ENCODE data around the gene EPC2. TPM values are rescaled to one million over a fixed set of nuclear protein-coding genes. Genes with fewer than 3 reads are reported as not detected.

EPC2 gene
- total and polyA plus RNA-seq, 2 of the 8 experiments (the other 6 are each of a cell fraction or from before 2014, with no cell fraction given) = 16.1 to 25.7 TPM

DNA sequence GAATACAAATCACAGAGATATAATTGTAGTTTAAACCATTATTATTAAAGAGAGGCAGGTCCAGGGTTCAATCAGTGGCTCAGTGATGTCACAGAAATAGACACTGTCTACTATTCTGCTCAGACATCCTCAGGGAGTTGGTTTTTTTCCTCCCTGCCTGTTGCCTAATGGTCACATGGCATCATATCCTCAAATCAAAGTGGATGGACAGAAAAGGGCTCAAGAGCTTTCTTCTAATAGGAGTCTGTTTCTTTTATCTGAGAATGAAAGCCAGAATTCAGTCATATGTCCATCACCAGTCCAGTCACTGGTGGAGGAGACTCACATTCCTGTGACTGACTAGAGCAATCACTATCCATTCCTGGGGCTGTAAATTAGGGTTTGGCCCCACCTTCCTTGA lies 27.9 kb upstream of the EPC2 start:
- Histone ChIP-seq H2BK120ac (replicated peaks; ENCODE audit: low read depth, low read length) (no peak overlapping the region), H3K4me1 (replicated peaks in 1 of 4; ENCODE audit: control insufficient read depth in 3 of 4, insufficient read depth in 4 of 4, low read length in 3 of 4) (peaks cover 3 to 17% (median 13%) of the 10 kb centered on the region in 4 experiments; a peak in 5 of 7 replicates)
- FAIRE-seq = no peak

More for the DNA sequence above, 27.9 kb upstream of the EPC2 start:
- H3K4me2 ChIP-seq (ENCODE audit: insufficient read depth in 1 of 2, low read depth in 2 of 2, low read length in 2 of 2) = no peak overlapping the region
- H4K20me1 ChIP-seq (replicated peaks in 1 of 2; ENCODE audit: control insufficient read depth in 1 of 2, insufficient read depth in 2 of 2, low read length in 2 of 2) = no peaks in the 10 kb centered on the region
- H2BK12ac ChIP-seq (ENCODE audit: low read depth, low read length) = no peak overlapping the region
- no peak overlapping the region for H3K4me3 ChIP-seq (ENCODE audit: extremely low read depth in 1 of 4, insufficient read depth in 2 of 4, low read depth in 3 of 4, low read length in 4 of 4)
- H3K4ac ChIP-seq (replicated peaks; ENCODE audit: insufficient read length, low read depth, low read length) = no peak overlapping the region
- H3K79me1 ChIP-seq (ENCODE audit: low read depth, low read length) = no peaks in the 10 kb centered on the region
- H3K36me3 ChIP-seq (ENCODE audit: control insufficient read depth in 2 of 4, insufficient read depth in 4 of 4, low read length in 3 of 4) = no peaks in the 10 kb centered on the region
- no peak overlapping the region for H3K56ac ChIP-seq (replicated peaks; ENCODE audit: insufficient read length, low read depth, low read length)
- H3K79me2 ChIP-seq (ENCODE audit: control insufficient read depth in 1 of 2, insufficient read depth in 2 of 2, low read length in 2 of 2) = no peaks in the 10 kb centered on the region
- no peak overlapping the region for H3K14ac ChIP-seq (ENCODE audit: insufficient read length)
- H3K27ac ChIP-seq (ENCODE audit: low read depth, low read length) = no peak overlapping the region
- no peak overlapping the region for H4K8ac ChIP-seq (ENCODE audit: extremely low read depth, insufficient read depth, low read length)
- no peak overlapping the region for H2AK5ac ChIP-seq (ENCODE audit: low read depth, low read length)
- no peak overlapping the region for H4K5ac ChIP-seq (ENCODE audit: insufficient read length, low read depth, low read length)
- no peak overlapping the region for H4K91ac ChIP-seq (replicated peaks; ENCODE audit: insufficient read length, low read length)
- no peaks in the 10 kb centered on the region for H3K27me3 ChIP-seq (replicated peaks in 1 of 4; ENCODE audit: control insufficient read depth in 3 of 4, extremely low read depth in 1 of 4, insufficient read depth in 3 of 4, low read length in 3 of 4)
- TF ChIP-seq SP4 (IDR thresholded peaks at IDR 0.05; ENCODE audit: low read length) = no peak
- TF ChIP-seq SIRT6 (IDR thresholded peaks at IDR 0.05; ENCODE audit: low read length) = no peak
- no peak for TF ChIP-seq BRCA1 (IDR thresholded peaks at IDR 0.05; ENCODE audit: low read depth, low read length)
- TF ChIP-seq HDAC2 (IDR thresholded peaks at IDR 0.05; ENCODE audit: borderline replicate concordance in 1 of 2, low read depth in 2 of 2, low read length in 2 of 2) = no peak
- TF ChIP-seq SAP30 (IDR thresholded peaks at IDR 0.05; ENCODE audit: insufficient read depth, insufficient replicate concordance, low read length) = no peak
- no peak for TF ChIP-seq SRF (IDR thresholded peaks at IDR 0.05; ENCODE audit: low read depth, low read length)
- TF ChIP-seq SIN3A (conservative IDR thresholded peaks at IDR 0.05 in 1 of 2, IDR thresholded peaks at IDR 0.05 in 1 of 2; ENCODE audit: low read depth in 1 of 2, low read length in 2 of 2) = no peak
- no peak for TF ChIP-seq GABPA (IDR thresholded peaks at IDR 0.05; ENCODE audit: borderline replicate concordance, insufficient read depth, low read length)
- CTCF ChIA-PET (ENCODE audit: partially characterized antibody) = interaction anchor here (1.0 kb wide), 1 partner anchor 201 kb away, joined by 3 read pairs; no protein-coding TSS in a partner anchor
- no peaks in the 10 kb centered on the region for H3K23me2 ChIP-seq (ENCODE audit: low read depth, low read length)
- DNase-seq (ENCODE audit: low read depth in 1 of 2, low spot score in 2 of 2) = no peak
- POLR2A ChIA-PET (ENCODE audit: partially characterized antibody) = no interaction called here
- no peak overlapping the region for H3K23ac ChIP-seq (ENCODE audit: insufficient read length)
- H3K9me3 ChIP-seq (ENCODE audit: insufficient read depth in 2 of 2, low read depth in 1 of 2, low read length in 1 of 2) = no peaks in the 10 kb centered on the region
- no peak overlapping the region for H3K9ac ChIP-seq (replicated peaks in 1 of 4; ENCODE audit: extremely low read depth in 1 of 4, low read depth in 3 of 4, low read length in 3 of 4)
- no peak overlapping the region for H2BK15ac ChIP-seq (ENCODE audit: low read length)
- H2AFZ ChIP-seq (ENCODE audit: low read length) = no peak overlapping the region
- H3K18ac ChIP-seq (ENCODE audit: extremely low read depth, low read length) = no peak overlapping the region
- H2BK20ac ChIP-seq (ENCODE audit: low read length) = no peak overlapping the region
- no peak overlapping the region for H2BK5ac ChIP-seq (ENCODE audit: low read depth, low read length)

Measured in H1 (cell line).